Muscle layer of colon (tissue), 2 donors: ENCODE data around the gene GAP43.

Experiments
- H3K27ac ChIP-seq: one replicate; pipeline ENCODE4 v1.7.0; 2013; ENCODE audit warnings: low read depth, mild to moderate bottlenecking, low read length, moderate library complexity
- H3K27me3 ChIP-seq, 2 donors: one replicate each; pipeline ENCODE4 v1.7.0; 2013; ENCODE audit warnings: low read length in 2 of 2, mild to moderate bottlenecking in 2 of 2; ENCODE audit not compliant: insufficient read depth in 2 of 2, control insufficient read depth in 1 of 2
- H3K36me3 ChIP-seq: one replicate; pipeline ENCODE4 v1.7.0; 2013; ENCODE audit warnings: mild to moderate bottlenecking, low read length; ENCODE audit not compliant: insufficient read depth
- H3K4me1 ChIP-seq: one replicate; pipeline ENCODE4 v1.7.0; 2013; ENCODE audit warnings: mild to moderate bottlenecking, low read length; ENCODE audit not compliant: insufficient read depth
- H3K4me3 ChIP-seq, 2 donors: one replicate each; pipeline ENCODE4 v1.7.0; 2013; ENCODE audit warnings: low read length in 2 of 2, low read depth in 1 of 2, mild to moderate bottlenecking in 1 of 2, moderate library complexity in 1 of 2
- H3K9ac ChIP-seq: one replicate; pipeline ENCODE4 v1.7.0; 2013; ENCODE audit warnings: low read length
- H3K9me3 ChIP-seq: one replicate; pipeline ENCODE4 v1.7.0; 2013; ENCODE audit warnings: mild to moderate bottlenecking, low read length
- donor health status: abdominal sarcoma.
- donor health status: Adenocarcinoma of cecum.

The GAP43 gene

GRCh38 chr3:115704661-115705338 is 81.5 kb downstream of the GAP43 start:
- no peaks in the 10 kb centered on the region for H3K36me3 ChIP-seq
- no peaks in the 10 kb centered on the region for H3K4me1 ChIP-seq
- H3K4me3 ChIP-seq, result no peak overlapping the region
- H3K9ac ChIP-seq, result no peak overlapping the region
- H3K9me3 ChIP-seq, result no peaks in the 10 kb centered on the region
- H3K27me3 ChIP-seq, result no peaks in the 10 kb centered on the region
- no peak overlapping the region for H3K27ac ChIP-seq

GRCh38 chr3:115706311-115706829 is 83.1 kb downstream of the GAP43 start:
- Histone ChIP-seq H3K4me3 (no peak overlapping the region), H3K36me3 (no peaks in the 10 kb centered on the region), H3K9ac (no peak overlapping the region), H3K27me3 (no peaks in the 10 kb centered on the region), H3K27ac (no peak overlapping the region), H3K9me3 (no peaks in the 10 kb centered on the region), H3K4me1 (no peaks in the 10 kb centered on the region)

- Histone ChIP-seq H3K36me3 (no peaks in the 10 kb centered on the region), H3K9me3 (no peaks in the 10 kb centered on the region), H3K27ac (no peak overlapping the region), H3K27me3 (no peaks in the 10 kb centered on the region), H3K4me3 (no peak overlapping the region), H3K4me1 (no peaks in the 10 kb centered on the region), H3K9ac (no peak overlapping the region)
Observed at GRCh38 chr3:115708540-115708939, 85.2 kb downstream of the GAP43 start.

- Histone ChIP-seq H3K4me3 (no peak overlapping the region), H3K27ac (no peak overlapping the region), H3K36me3 (no peaks in the 10 kb centered on the region), H3K9me3 (no peaks in the 10 kb centered on the region), H3K4me1 (no peaks in the 10 kb centered on the region), H3K27me3 (no peaks in the 10 kb centered on the region), H3K9ac (no peak overlapping the region)
Observed at GRCh38 chr3:115709093-115709492, 85.8 kb downstream of the GAP43 start.

- H3K4me3 ChIP-seq, result no peak overlapping the region
- H3K27ac ChIP-seq, result no peak overlapping the region
- H3K9ac ChIP-seq, result no peak overlapping the region
- no peaks in the 10 kb centered on the region for H3K4me1 ChIP-seq
- no peaks in the 10 kb centered on the region for H3K36me3 ChIP-seq
- H3K9me3 ChIP-seq, result no peaks in the 10 kb centered on the region
- no peaks in the 10 kb centered on the region for H3K27me3 ChIP-seq
Observed at GRCh38 chr3:115709931-115710330, 86.6 kb downstream of the GAP43 start.

GRCh38 chr3:115710799-115711198 is 87.5 kb downstream of the GAP43 start:
- Histone ChIP-seq H3K27ac (no peak overlapping the region), H3K36me3 (no peaks in the 10 kb centered on the region), H3K9ac (no peak overlapping the region), H3K9me3 (no peaks in the 10 kb centered on the region), H3K27me3 (no peaks in the 10 kb centered on the region), H3K4me3 (no peak overlapping the region), H3K4me1 (no peaks in the 10 kb centered on the region)

- Histone ChIP-seq H3K27me3 (no peaks in the 10 kb centered on the region), H3K9ac (no peak overlapping the region), H3K4me1 (no peaks in the 10 kb centered on the region), H3K9me3 (no peaks in the 10 kb centered on the region), H3K4me3 (no peak overlapping the region), H3K27ac (no peak overlapping the region), H3K36me3 (no peaks in the 10 kb centered on the region)
Observed at GRCh38 chr3:115712871-115713270, 89.6 kb downstream of the GAP43 start.

- H3K27ac ChIP-seq, result no peak overlapping the region
Observed at GRCh38 chr3:115713284-115713683, 90.0 kb downstream of the GAP43 start.

GRCh38 chr3:115715241-115715745 is 92.0 kb downstream of the GAP43 start:
- Histone ChIP-seq H3K9ac (no peak overlapping the region), H3K27me3 (no peaks in the 10 kb centered on the region), H3K4me1 (no peaks in the 10 kb centered on the region), H3K4me3 (no peak overlapping the region), H3K27ac (no peak overlapping the region), H3K9me3 (no peaks in the 10 kb centered on the region), H3K36me3 (no peaks in the 10 kb centered on the region)

More at GRCh38 chr3:115713284-115713683, 90.0 kb downstream of the GAP43 start:
- no peaks in the 10 kb centered on the region for H3K9me3 ChIP-seq
- H3K36me3 ChIP-seq, result no peaks in the 10 kb centered on the region
- H3K27me3 ChIP-seq, result no peaks in the 10 kb centered on the region
- H3K4me3 ChIP-seq, result no peak overlapping the region
- H3K4me1 ChIP-seq, result no peaks in the 10 kb centered on the region
- H3K9ac ChIP-seq, result no peak overlapping the region

GRCh38 chr3:115720983-115721382 is 97.7 kb downstream of the GAP43 start:
- Histone ChIP-seq H3K4me1 (no peaks in the 10 kb centered on the region), H3K27ac (no peak overlapping the region), H3K9ac (no peak overlapping the region), H3K27me3 (no peaks in the 10 kb centered on the region), H3K4me3 (no peak overlapping the region), H3K36me3 (no peaks in the 10 kb centered on the region), H3K9me3 (no peaks in the 10 kb centered on the region)

- no peak overlapping the region for H3K4me3 ChIP-seq
- H3K36me3 ChIP-seq, result no peaks in the 10 kb centered on the region
- no peaks in the 10 kb centered on the region for H3K4me1 ChIP-seq
- no peak overlapping the region for H3K9ac ChIP-seq
- H3K9me3 ChIP-seq, result no peaks in the 10 kb centered on the region
- H3K27me3 ChIP-seq, result no peaks in the 10 kb centered on the region
- H3K27ac ChIP-seq, result no peak overlapping the region
Observed at GRCh38 chr3:115725800-115726199, 102.5 kb downstream of the GAP43 start.

GRCh38 chr3:115727135-115727534 is 103.8 kb downstream of the GAP43 start:
- Histone ChIP-seq H3K4me1 (no peaks in the 10 kb centered on the region), H3K9ac (no peak overlapping the region), H3K36me3 (no peaks in the 10 kb centered on the region), H3K27ac (no peak overlapping the region), H3K9me3 (no peaks in the 10 kb centered on the region), H3K27me3 (no peaks in the 10 kb centered on the region), H3K4me3 (no peak overlapping the region)
